Endothelial cell of umbilical vein (primary cell): ENCODE measurements around the gene LIN7B. TPM values are rescaled to one million over a fixed set of nuclear protein-coding genes. Genes with fewer than 3 reads are reported as not detected.

Experiments used
- BruUV-seq: library from RNA; stranded (reverse); fragments of 400-500 nt; replicated peaks from 2 replicates; lab custom pipeline; 2021; lab: Mats Ljungman, UMichigan
- CTCF ChIA-PET: fragments of 300-600, 350-600 bp; sonication (Branson Sonifier 250); formaldehyde crosslinking; loops from one replicate; lab custom pipeline; 2021; ENCODE audit warnings: antibody characterized with exemption, inconsistent platforms; lab: Charles Lee
- POLR2A ChIA-PET: fragments of 300-600, 350-600 bp; sonication (Branson Sonifier 250); formaldehyde crosslinking; loops from one replicate; lab custom pipeline; 2021; ENCODE audit warnings: antibody characterized with exemption, inconsistent platforms; lab: Charles Lee
- DNase-seq: peaks from one replicate; pipeline ENCODE4 v3.0.0-alpha.2; 2011; ENCODE audit warnings: low read depth, low spot score
- FAIRE-seq: peaks from 2 replicates; lab custom pipeline; 2011; peaks lifted over from hg19 to GRCh38; lab: Jason Lieb, UNC
- H2AFZ ChIP-seq: 2 replicates; pipeline ENCODE4 v1.6.0; 2012; ENCODE audit warnings: low read depth, low read length, control low read depth, inconsistent platforms
- H3K27ac ChIP-seq: 2 replicates; pipeline ENCODE4 v1.5.1; 2011; ENCODE audit warnings: low read depth, mild to moderate bottlenecking, control low read depth, low read length, moderate library complexity; ENCODE audit not compliant: insufficient read depth
- H3K27me3 ChIP-seq, 2 experiments: 2 replicates each; pipeline versions ENCODE4 v1.6.0 to v1.6.1; 2011; ENCODE audit warnings: low read length in 2 of 2, mixed read lengths in 1 of 2; ENCODE audit not compliant: control insufficient read depth in 2 of 2, insufficient read depth in 2 of 2
- H3K36me3 ChIP-seq, 2 experiments: 2 replicates in 1 of 2; 3 replicates in 1 of 2; pipeline ENCODE4 v1.5.1; 2011; ENCODE audit warnings: low read length in 2 of 2, mild to moderate bottlenecking in 1 of 2, moderate library complexity in 1 of 2; ENCODE audit not compliant: control insufficient read depth in 2 of 2, insufficient read depth in 2 of 2; ENCODE audit errors: extremely low read depth in 1 of 2
- H3K4me1 ChIP-seq: 3 replicates; pipeline ENCODE4 v1.5.1; 2011; ENCODE audit warnings: mild to moderate bottlenecking, low read length; ENCODE audit not compliant: control insufficient read depth, insufficient read depth; ENCODE audit errors: extremely low read depth
- H3K4me2 ChIP-seq: 2 replicates; pipeline ENCODE4 v1.6.1; 2011; ENCODE audit warnings: low read length, control low read depth, mixed read lengths; ENCODE audit not compliant: insufficient read depth
- H3K4me3 ChIP-seq, 3 experiments: fragments of 200-600 bp in 1 of 3; sonication (generic), shearing (Covaris generic) in 1 of 3; replicated peaks in 1 of 3; 2 replicates each; pipeline ENCODE4 v1.5.1; 2011 to 2016; ENCODE audit warnings: control low read depth in 3 of 3, low read length in 3 of 3, mild to moderate bottlenecking in 2 of 3, inconsistent platforms in 1 of 3, low read depth in 1 of 3, moderate library complexity in 1 of 3; ENCODE audit not compliant: insufficient read depth in 1 of 3
- H3K79me2 ChIP-seq: 2 replicates; pipeline ENCODE4 v1.6.0; 2012; ENCODE audit warnings: low read length, inconsistent platforms; ENCODE audit not compliant: control insufficient read depth, insufficient read depth
- H3K9ac ChIP-seq: replicated peaks from 2 replicates; pipeline ENCODE3; 2011; ENCODE audit warnings: low read length, control low read depth; ENCODE audit not compliant: insufficient read depth; ENCODE audit errors: extremely low read depth
- H3K9me1 ChIP-seq: replicated peaks from 3 replicates; pipeline ENCODE4 v1.6.0; 2011; ENCODE audit warnings: mild to moderate bottlenecking, low read length; ENCODE audit not compliant: control insufficient read depth, insufficient read depth; ENCODE audit errors: extremely low read depth
- H3K9me3 ChIP-seq: replicated peaks from 2 replicates; pipeline ENCODE4 v1.5.1; 2012; ENCODE audit warnings: low read length, inconsistent platforms; ENCODE audit not compliant: control insufficient read depth, insufficient read depth
- H4K20me1 ChIP-seq: replicated peaks from 2 replicates; pipeline ENCODE3; 2011; ENCODE audit warnings: mild to moderate bottlenecking, low read length; ENCODE audit not compliant: control insufficient read depth, insufficient read depth; ENCODE audit errors: extremely low read depth
- CTCF ChIP-seq, 2 donors: IDR thresholded peaks; 1 replicate in 1 of 2; 2 replicates in 1 of 2; pipeline ENCODE4 v1.5.1; 2011; ENCODE audit warnings: low read length in 2 of 2, mild to moderate bottlenecking in 2 of 2, moderate library complexity in 2 of 2, control low read depth in 1 of 2, inconsistent platforms in 1 of 2, low read depth in 1 of 2; ENCODE audit not compliant: insufficient read depth in 1 of 2; ENCODE audit errors: extremely low read depth in 1 of 2
- EZH2 ChIP-seq: IDR thresholded peaks from 2 replicates; pipeline ENCODE4 v1.6.1; 2012; ENCODE audit warnings: borderline replicate concordance, low read depth, mild to moderate bottlenecking, moderate library complexity, low read length, inconsistent platforms; ENCODE audit not compliant: severe bottlenecking
- FOS ChIP-seq: IDR thresholded peaks from 2 replicates; pipeline ENCODE4 v1.6.1; 2011; ENCODE audit warnings: mild to moderate bottlenecking, low read length, moderate library complexity, borderline replicate concordance; ENCODE audit not compliant: insufficient read depth
- GATA2 ChIP-seq: IDR thresholded peaks from 2 replicates; pipeline ENCODE4 v1.7.0; 2011; ENCODE audit warnings: low read depth, mild to moderate bottlenecking, moderate library complexity, mixed read lengths, low read length; ENCODE audit not compliant: insufficient read length, insufficient read depth
- JUN ChIP-seq: IDR thresholded peaks from 2 replicates; pipeline ENCODE4 v1.6.1; 2011; ENCODE audit warnings: borderline replicate concordance, low read depth; ENCODE audit not compliant: insufficient read length, insufficient read depth
- MAX ChIP-seq: IDR thresholded peaks from 2 replicates; pipeline ENCODE4 v1.6.1; 2011; ENCODE audit not compliant: insufficient read depth, insufficient read length
- MYC ChIP-seq: IDR thresholded peaks from one replicate; pipeline ENCODE4 v1.6.1; 2011; ENCODE audit warnings: mild to moderate bottlenecking, low read depth, low read length
- POLR2A ChIP-seq: IDR thresholded peaks from 2 replicates; pipeline ENCODE4 v1.6.1; 2012; ENCODE audit warnings: low read depth, mild to moderate bottlenecking, control low read depth, low read length
- POLR2AphosphoS5 ChIP-seq: IDR thresholded peaks from 2 replicates; pipeline ENCODE4 v1.6.1; 2012; ENCODE audit warnings: low read depth, mild to moderate bottlenecking, control low read depth, low read length, moderate library complexity; ENCODE audit not compliant: insufficient read depth
- dilution Hi-C: fragments of 300-500 bp; cut with MboI; formaldehyde crosslinking; loops from one replicate; pipeline ENCODE4 v1.15.0; 2019; ENCODE audit warnings: low sequenced_read_pairs; ENCODE audit not compliant: extremely low pct_ligation_motif_present
- intact Hi-C: fragments of 100-400 bp; cut with micrococcal nuclease; formaldehyde crosslinking; loops from one replicate; pipeline ENCODE4 v1.10.0; 2022
- polyA plus RNA-seq, 4 experiments: library from polyadenylated mRNA; depleted of rRNA in 3 of 4; stranded (reverse) in 3 of 4; unstranded in 1 of 4; fragments of >200 nt; gene quantifications; 2 replicates each; pipeline versions ENCODE4 v1.2.1 to v1.2.3, GENCODE V29; 2011 to 2012; ENCODE audit warnings: missing spikeins in 1 of 4
- total RNA-seq: library from RNA; stranded (reverse); gene quantifications from 2 replicates; pipeline ENCODE4 v1.2.3, GENCODE V29; 2021

LIN7B gene
- total and polyA plus RNA-seq, 2 donors (not counting 3 experiments of a cell fraction or from before 2014, with no cell fraction given), result 2.2 to 4.2 TPM

- H3K4me2 ChIP-seq, result no peak overlapping the region
- DNase-seq, result peak; percentile 74
- H3K4me1 ChIP-seq, result no peaks in the 10 kb centered on the region
- H3K9me1 ChIP-seq, result no peaks in the 10 kb centered on the region
- dilution Hi-C loops, result no loop called here
- TF ChIP-seq POLR2A, result no peak
- no peak for TF ChIP-seq FOS
- TF ChIP-seq MYC, result no peak
- no peak for TF ChIP-seq EZH2
- no peak for TF ChIP-seq GATA2
- TF ChIP-seq MAX, result no peak
- no peak for TF ChIP-seq JUN
- TF ChIP-seq POLR2AphosphoS5, result peak; percentile 12
- TF ChIP-seq CTCF (IDR thresholded peaks at IDR 0.05; ENCODE audit: extremely low read depth in 1 of 2, insufficient read depth in 1 of 2, low read depth in 1 of 2, low read length in 2 of 2), result peak; percentile 96 to 98
- peak; percentile 96 for FAIRE-seq
- H3K27me3 ChIP-seq, result no peaks in the 10 kb centered on the region
- no peak overlapping the region for H2AFZ ChIP-seq
- peaks cover 35% of the 10 kb centered on the region for H3K79me2 ChIP-seq
- H3K9ac ChIP-seq, result no peak overlapping the region
- no peak overlapping the region for H3K27ac ChIP-seq
- intact Hi-C loops, result loop anchor here (1.0 kb wide), 5 partner anchors 9 to 128 kb away; no protein-coding TSS in a partner anchor
- POLR2A ChIA-PET, result interaction anchor here (0.6 to 1.1 kb wide), 3 partner anchors 17 to 101 kb away, joined by 3 to 5 read pairs (median 4); partner anchors contain the start of gene LIN7B
- peaks cover 3% of the 10 kb centered on the region for H4K20me1 ChIP-seq
- CTCF ChIA-PET, result interaction anchor here (0.6 to 6.9 kb wide), 61 partner anchors 9 to 309 kb away, joined by 3 to 164 read pairs (median 6); partner anchors contain the start of genes CGB7, LIN7B, PPFIA3 and RUVBL2
- no TSS peak for BruUV-seq
- no peak overlapping the region for H3K4me3 ChIP-seq
- no peaks in the 10 kb centered on the region for H3K9me3 ChIP-seq
- H3K36me3 ChIP-seq, result peaks cover 33 to 48% of the 10 kb centered on the region in 2 experiments
These were observed 16.5 kb upstream of the LIN7B start for GRCh38 chr19:49097453-49098288.
